SHP77 treated with DMSO at 0.1 percent for 48 hours (cell line): ENCODE results near the gene CD80.

Experiments
- DNase-seq: peaks from one replicate; lab custom pipeline; 2025; lab: John Stamatoyannopoulos, UW

Gene CD80

GRCh38 chr3:119494597-119494996 lies 64.8 kb downstream of the CD80 start:
- DNase-seq, result no peak

GRCh38 chr3:119492810-119493209 lies 66.6 kb downstream of the CD80 start:
- DNase-seq, result no peak

- no peak for DNase-seq
Measured at GRCh38 chr3:119492128-119492527, 67.3 kb downstream of the CD80 start.

GRCh38 chr3:119490153-119490552 lies 69.3 kb downstream of the CD80 start:
- DNase-seq, result no peak

GRCh38 chr3:119485563-119485962 lies 73.9 kb downstream of the CD80 start:
- DNase-seq, result no peak

- no peak for DNase-seq
Measured at GRCh38 chr3:119483101-119483500, 76.3 kb downstream of the CD80 start.

GRCh38 chr3:119481079-119481478 lies 78.3 kb downstream of the CD80 start:
- DNase-seq, result no peak
